ENCODE measurements around the gene S100A1.

Gene S100A1

DNA sequence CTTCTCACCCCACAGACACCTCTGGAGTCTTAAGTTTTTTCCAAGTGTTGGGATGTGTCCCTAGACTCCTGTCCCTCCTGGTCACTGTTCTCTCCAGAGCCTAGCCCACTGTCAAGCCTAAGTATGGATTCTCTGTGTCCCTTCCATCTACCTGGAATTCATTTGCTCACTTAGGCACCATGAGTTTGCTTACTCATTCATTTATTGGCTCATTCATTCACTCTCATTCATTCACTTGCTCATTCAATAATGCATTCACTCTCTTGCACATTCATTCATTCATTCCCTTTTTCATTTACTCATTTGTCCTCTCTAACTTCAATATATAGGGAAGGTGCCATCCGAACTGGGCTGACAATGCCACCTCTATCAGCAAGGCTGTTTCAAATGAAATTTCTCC, 16.9 kb upstream of the S100A1 start:
- DNase-seq = no peak

DNA sequence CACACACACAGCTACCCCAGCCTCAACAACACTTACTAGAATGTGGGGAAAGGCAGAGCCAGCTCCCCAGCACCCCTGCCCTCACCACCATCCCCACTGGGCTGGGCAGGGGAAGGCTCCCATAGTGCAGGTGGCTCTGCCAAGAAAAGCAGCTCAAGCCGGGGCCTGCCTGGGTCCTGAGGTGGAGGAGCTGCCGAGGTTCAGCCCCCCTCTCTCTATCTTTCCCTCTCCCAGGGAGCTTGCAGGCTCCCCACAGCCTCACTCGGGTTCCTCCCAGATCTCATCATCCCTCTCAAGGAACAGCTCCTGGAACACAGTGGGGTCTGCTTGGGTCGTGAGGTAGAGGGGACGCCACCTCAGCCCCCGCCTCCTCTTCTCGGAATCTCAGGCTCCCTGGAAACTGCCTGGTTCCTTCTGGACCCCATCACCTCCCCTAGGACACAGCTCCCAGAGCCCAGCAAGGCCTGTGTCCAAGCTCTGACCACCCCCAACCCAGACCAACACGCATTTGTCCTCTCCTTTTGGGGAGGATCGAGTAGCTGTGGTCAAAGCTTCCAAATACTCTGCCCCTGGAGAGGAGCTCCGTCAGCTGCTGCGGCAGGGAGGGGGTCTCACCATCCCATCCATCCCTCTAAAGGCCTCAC, 16.0 kb upstream of the S100A1 start:
- no peak for DNase-seq

DNA sequence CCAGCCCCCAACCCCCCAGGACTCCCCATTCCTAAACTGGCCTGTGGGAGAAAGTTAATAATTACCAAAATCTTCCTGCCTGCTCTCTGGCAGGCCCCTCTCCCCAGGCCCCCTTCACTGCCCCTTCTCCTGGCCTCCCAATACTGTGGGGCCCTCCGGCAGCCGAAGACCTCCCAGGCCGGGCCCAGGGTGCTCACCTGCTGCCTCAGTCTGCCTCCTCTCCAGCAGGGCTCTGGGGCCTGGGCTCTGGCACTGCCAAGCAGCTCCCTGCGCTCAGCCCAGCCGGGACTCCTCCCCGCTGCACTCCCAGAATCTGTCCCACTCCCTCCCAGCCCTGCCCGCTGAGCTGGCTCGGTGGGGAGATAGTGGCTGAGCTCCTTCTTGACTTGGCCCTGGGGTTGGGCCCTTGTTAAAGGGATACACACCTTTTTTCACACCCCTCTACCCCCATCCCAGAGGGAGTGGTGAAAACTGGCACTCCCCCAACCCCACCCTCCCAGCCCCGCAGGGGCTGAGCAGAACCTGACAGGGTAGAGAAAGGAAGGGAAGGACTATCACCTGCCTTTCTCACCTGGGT, 15.4 kb upstream of the S100A1 start, which contains the start of gene S100A16:
TSS of gene S100A16 (minus strand) at position 383 of the 577 bp plus-strand sequence. CDS start 4,986 bp downstream, outside the sequence.
- no peak for DNase-seq

DNA sequence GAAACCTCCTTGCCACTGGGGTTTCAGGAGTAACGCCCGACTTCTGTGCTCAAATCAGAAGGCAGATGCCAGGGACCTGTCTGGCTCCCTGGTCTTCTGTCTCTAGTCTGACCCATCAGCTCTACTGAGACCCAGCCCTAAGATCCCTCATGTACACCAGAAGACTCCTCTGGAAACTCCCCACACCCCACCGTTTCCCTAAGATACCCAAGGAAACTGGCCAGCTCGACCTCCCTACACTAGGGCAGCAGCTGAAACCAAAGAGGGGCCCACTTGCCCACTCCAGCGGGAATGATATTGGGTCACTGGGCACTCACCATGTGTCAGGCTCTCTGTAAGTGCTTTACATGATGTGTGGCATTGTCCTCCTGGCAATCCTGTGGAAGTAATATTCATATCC, 14.8 kb upstream of the S100A1 start:
- DNase-seq = no peak

DNA sequence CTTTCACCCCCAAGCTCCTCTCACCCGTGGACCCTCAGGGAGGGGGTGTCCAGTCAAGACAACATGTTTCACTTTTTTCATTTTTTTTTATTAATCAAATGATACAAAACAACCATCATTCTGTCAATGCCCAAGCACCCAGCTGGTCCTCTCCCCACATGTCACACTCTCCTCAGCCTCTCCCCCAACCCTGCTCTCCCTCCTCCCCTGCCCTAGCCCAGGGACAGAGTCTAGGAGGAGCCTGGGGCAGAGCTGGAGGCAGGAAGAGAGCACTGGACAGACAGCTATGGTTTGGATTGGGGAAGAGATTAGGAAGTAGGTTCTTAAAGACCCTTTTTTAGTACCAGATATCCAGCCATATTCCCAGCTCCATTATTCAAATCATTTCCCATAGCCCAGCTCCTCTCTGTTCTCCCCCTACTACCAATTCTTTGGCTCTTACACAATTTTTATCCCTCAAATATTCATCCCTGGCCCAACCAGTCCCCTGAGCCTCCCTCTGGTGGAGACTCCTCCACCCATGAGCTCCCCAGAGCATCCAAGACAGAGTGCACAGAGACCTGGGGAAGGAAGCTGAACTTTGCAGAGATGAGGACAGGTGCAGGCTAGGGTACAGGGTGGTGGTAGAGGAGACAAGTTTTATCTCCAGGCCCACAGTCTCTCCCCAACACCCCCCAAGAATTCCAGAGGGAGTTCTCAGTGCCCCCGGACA, 13.9 kb upstream of the S100A1 start:
- no peak for DNase-seq

DNA sequence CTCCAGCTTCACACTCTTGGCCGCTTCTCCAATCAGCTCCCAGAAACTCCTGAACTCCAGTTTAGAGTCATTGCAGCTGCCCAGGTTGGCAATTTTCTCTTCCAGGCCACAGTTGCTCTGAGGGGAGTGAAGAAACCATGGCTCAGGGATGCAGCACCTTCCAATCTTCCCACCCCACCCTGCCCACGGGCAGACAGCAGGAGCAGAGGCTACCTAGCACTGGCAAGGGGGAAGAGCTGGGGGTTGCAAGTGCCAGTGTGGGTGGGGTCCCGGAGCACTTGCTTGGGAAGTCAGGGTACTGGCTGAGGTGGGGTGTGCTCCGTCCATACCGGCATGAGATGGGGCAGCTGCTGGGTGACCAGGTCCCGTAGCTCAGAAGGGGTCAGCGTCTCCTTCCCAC, 13.3 kb upstream of the S100A1 start:
- no peak for DNase-seq

DNA sequence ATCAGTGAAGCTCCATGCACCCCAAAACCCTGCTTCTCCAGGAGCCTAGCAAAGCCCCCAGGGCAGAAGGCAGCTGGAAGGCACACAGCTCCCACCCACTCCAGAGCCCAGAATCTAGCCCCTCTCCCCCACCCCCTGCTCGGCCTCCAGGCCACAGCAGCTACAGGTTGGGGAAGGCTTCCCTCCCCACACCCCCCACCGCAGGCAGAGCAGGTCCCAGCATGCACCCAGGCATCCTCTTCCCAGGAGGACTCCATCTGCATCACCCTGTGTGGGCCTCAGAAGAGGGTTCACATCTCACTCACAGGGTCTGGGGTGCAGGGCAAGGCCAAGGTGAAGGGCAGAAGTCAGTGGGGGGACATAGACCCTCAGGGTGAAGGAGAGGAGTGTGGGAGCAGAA, 12.8 kb upstream of the S100A1 start:
- DNase-seq = no peak

DNA sequence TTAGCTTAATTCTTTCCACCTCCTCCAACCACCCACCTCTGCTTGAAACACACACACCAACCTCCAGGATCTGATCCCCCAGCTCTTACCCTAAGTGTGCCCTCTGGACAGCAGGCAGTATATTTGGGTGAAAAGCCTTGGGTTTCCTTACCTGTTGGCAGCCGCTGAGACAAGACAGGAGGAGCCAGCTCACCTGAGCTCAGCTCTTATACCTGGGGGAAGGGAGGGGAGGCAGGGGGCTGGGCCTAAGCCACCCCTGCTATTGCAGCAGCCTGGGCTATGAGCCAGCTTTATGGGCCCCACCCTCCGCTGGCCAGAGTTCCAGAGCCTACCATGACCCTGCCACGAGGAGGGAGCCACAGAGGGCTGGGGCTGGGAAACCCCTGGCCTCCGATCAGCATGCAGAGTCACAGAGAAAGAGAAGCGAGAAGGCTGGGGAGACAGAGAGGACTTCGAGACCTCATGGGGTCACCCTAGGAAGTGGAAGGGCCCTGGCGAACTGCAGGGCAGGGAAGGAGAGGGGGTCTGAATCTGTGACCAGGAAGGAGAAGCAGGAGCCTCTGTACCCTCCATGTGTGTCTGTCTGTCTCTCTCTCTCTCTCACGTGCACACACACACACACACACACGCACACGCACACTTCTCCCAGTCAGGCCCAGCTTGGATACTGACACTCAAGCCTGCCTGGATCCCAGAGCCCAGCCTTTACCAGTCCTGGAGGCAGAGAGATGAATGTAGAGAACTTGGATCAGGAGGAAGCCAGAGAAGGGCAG, 11.9 kb upstream of the S100A1 start, which contains the start of gene S100A14:
TSS of gene S100A14 (minus strand) at position 182 of the 773 bp plus-strand sequence. CDS start 467 bp downstream, outside the sequence.
- DNase-seq = no peak

DNA sequence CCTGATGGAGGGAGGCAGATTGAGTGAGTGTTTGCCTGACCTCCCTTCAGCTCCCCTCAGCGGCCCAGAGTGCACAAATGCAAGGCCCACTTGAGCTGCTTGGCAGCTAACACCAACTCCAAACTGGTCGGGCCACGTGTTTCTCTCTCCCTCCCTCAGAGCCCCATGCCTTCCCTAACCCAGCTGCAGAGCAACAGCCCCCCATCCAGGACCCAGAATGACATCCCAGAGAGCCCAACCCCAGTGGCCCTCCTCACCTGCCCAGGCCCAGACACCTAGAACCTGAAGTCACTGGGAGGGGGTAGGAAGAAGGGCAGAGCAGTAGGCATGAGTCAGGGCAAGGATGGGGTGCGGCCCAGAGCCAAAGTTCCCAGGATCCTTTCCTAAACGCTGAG, 11.3 kb upstream of the S100A1 start:
- no peak for DNase-seq

DNA sequence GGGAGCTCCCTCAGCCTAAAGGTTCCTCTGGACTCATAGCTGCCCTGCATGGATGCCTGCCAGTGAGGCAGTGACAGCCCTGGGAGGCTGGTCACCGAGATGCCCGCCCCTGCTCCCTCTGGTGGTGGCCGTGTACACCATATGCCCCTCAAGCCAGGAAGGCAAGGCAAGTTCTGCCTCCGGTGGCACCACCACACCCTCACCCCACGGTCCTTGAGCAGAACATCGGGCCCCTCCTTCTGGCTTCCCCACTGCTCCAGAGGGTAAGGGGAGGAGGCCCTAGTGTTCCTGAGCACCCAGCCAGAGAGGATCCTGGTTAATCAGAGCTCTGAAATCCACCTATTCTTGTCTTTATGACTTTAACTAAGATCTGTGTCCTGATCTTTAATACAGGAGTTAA, 10.6 kb upstream of the S100A1 start:
- peak; percentile 91 for DNase-seq

DNA sequence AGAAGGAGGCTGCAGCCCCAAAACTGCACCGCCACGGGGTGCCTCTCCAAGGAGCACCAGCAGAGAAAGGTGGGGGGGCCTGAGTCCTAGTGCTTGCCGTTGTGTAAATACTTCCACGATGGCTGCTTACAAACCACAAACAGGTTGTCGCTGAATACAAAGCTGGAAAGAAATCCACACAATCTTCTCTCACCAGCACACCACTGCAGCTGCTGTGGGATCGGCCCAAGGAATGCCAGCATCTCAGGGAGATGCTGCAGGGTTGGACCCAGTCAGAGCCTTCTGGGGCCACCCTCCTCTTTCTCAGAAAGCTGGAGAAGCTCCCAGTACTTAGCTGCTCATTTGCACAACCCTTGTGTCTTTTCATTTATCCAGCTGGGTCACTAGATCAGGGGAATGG, 9.1 kb upstream of the S100A1 start:
- DNase-seq = no peak

DNA sequence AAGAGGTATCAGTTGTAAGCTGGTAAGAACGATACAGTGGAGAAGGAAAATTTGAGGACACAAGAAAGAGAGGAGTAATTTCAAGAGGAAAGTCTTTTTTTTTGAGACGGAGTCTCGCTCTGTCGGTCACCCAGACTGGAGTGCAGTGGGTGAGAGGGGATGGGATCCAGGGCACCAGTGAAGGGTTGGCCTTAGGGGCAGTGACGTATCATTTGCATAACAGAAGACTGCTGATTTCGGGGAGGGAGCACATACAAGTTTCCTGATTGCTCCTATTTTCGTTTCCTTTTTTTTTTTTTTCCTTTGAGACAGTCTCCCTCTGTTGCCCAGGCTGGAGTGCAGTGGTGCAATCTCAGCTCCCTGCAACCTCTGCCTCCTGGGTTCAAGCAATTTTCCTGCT, 5.1 kb upstream of the S100A1 start:
- no peak for DNase-seq

DNA sequence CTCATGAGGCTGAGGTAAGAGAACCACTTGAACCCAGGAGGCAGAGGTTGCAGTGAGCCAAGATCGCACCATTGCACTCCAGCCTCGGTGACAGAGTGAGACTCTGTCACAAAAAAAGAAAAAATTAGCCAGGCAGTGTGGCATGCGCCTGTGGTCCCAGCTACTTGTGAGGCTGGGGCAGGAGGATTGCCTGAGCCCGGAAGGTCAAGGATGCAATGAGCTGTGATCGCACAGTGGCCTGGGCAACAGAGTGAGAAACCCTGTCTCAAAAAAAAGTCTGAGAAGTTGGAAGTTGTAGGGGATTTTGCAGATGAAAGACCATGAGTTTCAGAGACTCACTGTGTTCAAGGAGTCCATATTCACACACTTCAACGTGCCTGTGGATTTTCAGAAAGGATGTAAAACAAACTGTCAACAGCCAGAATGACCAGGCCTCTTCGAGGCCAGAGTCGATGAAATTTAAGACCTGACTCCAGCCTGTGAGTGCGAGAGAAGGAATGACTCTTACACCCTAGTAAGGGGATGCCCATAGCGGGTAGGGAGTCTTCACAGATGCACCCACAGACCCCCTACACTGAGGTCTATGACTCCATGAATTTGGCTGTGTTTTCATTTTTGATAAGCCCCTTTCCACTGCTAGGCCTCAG, 3.1 kb upstream of the S100A1 start:
- DNase-seq = no peak

DNA sequence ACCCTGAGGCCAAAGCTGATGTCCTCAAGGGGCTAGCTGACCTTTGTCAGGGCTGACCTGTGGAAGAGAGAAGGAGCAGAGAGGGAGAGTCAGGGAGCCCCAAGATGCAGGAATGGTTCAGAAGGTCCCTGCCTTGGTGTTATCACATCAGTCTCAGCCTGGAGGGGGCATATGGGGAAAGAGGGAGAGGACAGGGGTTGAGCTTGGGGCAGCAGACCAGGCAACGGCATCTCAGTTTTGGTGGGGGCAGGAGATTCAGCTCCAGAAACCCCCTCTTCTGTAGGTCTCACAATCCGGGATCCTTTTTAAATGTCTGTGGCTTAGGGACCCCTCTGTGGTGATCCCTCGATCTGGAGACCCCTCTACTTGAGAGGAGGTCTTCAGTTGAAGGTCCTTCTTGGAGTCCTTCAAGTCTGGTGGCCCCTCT, 1.7 kb upstream of the S100A1 start:
- no peak for DNase-seq

DNA sequence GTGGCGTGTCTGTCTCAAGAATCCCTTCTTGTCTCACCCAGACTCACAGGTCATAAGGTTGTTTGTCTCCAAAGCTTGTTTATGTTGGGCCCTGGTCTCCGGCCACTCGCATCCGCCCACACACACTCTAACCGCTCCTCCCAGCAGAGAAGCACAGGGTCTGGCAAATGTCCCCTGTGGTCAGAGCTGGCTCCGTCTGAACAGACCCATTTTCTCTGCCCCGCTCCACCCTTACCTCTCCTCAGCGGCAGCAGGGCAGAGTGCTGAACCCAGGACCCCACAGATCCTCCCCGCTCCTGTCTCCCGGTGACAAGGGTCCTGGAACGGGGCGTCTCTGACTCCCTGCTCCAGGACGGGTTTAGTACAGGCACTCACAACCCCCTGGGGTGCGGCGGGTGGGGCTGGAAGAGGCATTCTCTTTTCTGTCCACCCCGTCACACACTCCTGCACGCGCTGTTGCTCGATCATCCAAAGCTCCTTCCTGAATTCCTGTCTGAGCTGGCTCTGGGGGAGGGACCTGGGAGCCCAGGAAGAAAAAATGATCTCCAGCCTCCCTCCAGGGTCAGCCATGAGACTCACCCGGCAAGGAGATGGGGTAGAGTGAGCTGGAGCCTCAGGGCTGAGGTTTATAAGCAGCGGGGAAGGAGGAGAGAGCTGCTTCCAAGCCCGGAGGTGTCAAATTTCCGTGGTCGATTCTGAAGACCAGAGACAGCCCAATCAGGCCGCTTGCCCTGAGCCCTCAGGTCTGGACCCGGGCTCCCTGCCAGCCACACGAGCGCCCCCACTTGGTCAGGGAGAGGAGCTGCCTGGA, 1.1 kb upstream of the S100A1 start, which contains the start of gene S100A13:
TSS of gene S100A13 (minus strand) at position 602 of the 811 bp plus-strand sequence. CDS start 1,033 bp downstream, outside the sequence.
- DNase-seq = no peak

DNA sequence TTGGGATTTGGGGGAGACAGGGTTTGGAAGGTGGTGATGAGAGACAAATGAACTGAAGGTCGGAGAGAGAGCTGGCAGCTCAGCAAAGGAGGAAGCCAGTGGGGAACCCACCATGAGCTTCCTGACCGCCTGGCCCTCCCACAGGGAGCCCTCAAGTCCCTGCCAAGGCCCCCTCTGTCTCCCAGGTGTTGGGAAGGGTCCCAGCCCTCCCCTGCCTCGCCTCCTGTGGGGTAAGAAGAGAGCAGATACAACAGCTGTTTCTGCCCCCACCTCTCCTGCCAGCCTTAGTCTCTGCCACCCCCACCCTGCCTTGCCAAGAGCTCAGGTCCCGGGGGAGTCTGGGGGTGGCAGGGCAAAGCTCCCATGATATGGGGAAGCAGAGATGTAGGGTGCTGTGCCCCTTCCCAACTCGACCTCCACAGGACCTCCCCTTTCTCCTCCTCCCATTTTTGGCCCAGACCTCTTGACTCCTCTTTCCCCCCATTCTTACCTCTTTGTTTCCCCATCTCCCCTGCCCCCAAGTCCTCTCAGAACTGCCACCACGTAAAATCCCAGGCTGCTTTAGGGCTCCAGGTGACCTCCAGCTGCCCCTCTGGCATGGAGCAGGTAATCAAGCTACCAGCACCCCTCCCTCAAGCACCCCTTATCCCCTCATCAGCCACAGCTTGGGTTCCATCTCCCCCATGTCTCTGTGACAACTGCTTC, 556 bp downstream of the S100A1 start:
- DNase-seq = no peak

DNA sequence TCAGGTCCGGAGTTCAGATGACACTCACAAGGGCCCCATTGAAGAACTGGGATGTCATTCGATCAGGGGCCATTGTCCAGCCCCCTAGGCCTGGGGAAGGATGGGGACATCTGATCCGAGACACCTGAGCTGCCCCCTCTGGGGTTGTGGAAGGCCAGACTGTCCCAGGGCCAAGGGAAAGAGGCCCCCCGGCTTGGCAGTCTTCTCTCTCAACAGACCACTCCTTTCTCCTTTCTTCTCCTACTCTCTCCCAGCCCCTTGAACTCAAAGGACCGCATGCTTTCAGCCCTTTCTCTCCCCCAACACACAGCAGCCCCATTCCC, 1.1 kb downstream of the S100A1 start:
- no peak for DNase-seq

DNA sequence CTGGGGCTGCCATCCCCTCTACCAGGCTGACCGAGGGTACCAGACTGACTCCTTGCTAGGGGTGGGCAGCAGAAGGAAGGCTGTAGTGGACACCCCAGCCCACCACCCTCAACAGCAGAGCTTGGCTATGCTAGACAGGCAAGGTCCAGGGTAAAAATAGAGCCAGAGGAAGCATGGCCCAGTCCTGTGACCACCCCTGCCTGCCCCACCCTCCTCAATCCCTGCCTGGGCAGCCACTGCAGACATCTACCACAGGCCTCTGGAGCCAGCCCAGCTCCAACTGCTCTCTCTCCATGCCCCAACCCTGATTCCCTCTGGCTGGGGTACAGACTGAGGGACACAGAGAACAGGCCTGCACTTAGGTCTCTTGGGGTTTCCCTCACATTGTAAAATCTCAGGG, 1.7 kb downstream of the S100A1 start:
- no peak for DNase-seq

DNA sequence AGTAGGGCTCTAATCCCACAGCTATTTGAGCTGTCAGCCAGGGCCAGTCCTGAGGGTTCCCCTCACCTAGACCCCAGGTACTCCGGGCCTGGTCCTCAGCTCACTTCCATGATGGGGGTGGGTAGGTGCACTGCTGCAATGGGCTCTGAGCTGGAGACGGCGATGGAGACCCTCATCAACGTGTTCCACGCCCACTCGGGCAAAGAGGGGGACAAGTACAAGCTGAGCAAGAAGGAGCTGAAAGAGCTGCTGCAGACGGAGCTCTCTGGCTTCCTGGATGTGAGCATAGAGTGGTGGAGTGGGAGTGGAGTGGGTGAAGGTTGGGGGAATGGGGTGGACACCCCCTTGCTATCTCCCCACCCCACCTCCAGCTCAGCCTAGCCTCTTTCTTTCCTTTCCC, 2.1 kb downstream of the S100A1 start:
- DNase-seq = no peak

DNA sequence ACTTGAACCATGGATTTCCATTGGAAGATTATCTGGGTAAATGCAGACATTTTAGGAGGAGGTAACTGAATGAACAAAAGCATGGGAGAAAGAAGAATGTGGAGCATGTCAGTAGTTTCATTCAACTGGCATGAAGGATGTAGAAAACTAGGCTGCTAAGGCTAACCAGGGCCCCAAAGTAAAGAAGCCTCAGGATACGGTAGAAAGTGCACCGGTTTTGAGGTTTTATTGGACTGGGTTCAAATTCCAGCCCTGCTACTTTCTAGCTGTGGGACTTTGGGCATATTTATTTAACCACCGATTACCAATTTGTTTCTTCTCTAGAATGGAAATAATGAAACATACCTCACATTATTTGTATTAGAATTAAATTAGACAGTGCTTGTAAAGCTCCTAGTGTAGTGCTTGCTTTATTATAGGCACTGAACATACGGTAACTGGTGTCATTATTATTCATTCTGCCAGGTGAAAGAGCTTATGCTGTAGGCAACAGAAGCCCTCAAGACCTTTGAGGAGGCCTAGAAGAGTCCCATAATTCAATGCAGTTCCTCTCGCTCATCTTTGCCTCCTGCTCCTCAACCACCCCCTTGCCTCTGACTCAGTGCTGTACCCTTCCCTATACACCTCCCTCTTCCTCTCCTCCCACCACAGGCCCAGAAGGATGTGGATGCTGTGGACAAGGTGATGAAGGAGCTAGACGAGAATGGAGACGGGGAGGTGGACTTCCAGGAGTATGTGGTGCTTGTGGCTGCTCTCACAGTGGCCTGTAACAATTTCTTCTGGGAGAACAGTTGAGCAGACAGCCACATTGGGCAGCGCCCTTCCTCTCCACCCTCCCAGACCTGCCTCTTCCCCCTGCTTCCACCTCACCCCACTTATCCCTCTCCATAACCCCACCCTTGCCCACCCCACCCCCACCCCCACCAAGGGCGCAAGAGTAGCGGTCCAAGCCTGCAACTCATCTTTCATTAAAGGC, 3.1 kb downstream of the S100A1 start:
- DNase-seq = no peak
